ENCODE data around the gene TRAF7.

The TRAF7 gene

GRCh38 chr16:2166263-2167067 lies 10.9 kb downstream of the TRAF7 start:
- no peak for DNase-seq

- DNase-seq, result no peak
Observed at GRCh38 chr16:2167068-2167638, 11.6 kb downstream of the TRAF7 start.

GRCh38 chr16:2170080-2170479 lies 14.5 kb downstream of the TRAF7 start:
- DNase-seq, result no peak

GRCh38 chr16:2170587-2171435 lies 15.2 kb downstream of the TRAF7 start:
- no peak for DNase-seq

GRCh38 chr16:2171601-2172178 lies 16.1 kb downstream of the TRAF7 start:
- DNase-seq, result no peak

GRCh38 chr16:2172688-2173335 lies 17.2 kb downstream of the TRAF7 start:
- DNase-seq, result no peak

- DNase-seq, result no peak
Observed at GRCh38 chr16:2173366-2173765, 17.8 kb downstream of the TRAF7 start.

GRCh38 chr16:2173916-2174315 lies 18.3 kb downstream of the TRAF7 start:
- no peak for DNase-seq

- DNase-seq, result no peak
Observed at GRCh38 chr16:2174396-2175131, 19.0 kb downstream of the TRAF7 start.

GRCh38 chr16:2175454-2175853 lies 19.9 kb downstream of the TRAF7 start:
- no peak for DNase-seq

GRCh38 chr16:2176047-2176446 lies 20.5 kb downstream of the TRAF7 start:
- no peak for DNase-seq

- no peak for DNase-seq
Observed at GRCh38 chr16:2177101-2177500, 21.5 kb downstream of the TRAF7 start.

GRCh38 chr16:2177561-2177960 lies 22.0 kb downstream of the TRAF7 start:
- DNase-seq, result no peak

- DNase-seq, result peak; percentile 65
Observed at GRCh38 chr16:2178321-2179106, 22.9 kb downstream of the TRAF7 start.

GRCh38 chr16:2179107-2179501 lies 23.5 kb downstream of the TRAF7 start:
- DNase-seq, result no peak

- no peak for DNase-seq
Observed at GRCh38 chr16:2179576-2179975, 24.0 kb downstream of the TRAF7 start.

GRCh38 chr16:2180461-2180860 lies 24.9 kb downstream of the TRAF7 start:
- DNase-seq, result no peak

GRCh38 chr16:2180962-2181923 lies 25.7 kb downstream of the TRAF7 start:
- no peak for DNase-seq

GRCh38 chr16:2181952-2182351 lies 26.4 kb downstream of the TRAF7 start:
- no peak for DNase-seq

GRCh38 chr16:2183671-2184070 lies 28.1 kb downstream of the TRAF7 start:
- DNase-seq, result no peak
